Ishikawa (cell line): Measurements from ENCODE around the gene FADS1.

ENCODE experiments used
- EGR1 ChIP-seq: IDR thresholded peaks from 2 replicates; pipeline ENCODE4 v1.6.1; 2012
- YY1 ChIP-seq: IDR thresholded peaks from 2 replicates; pipeline ENCODE4 v1.6.1; 2012; ENCODE audit warnings: low read depth
- ZBTB7A ChIP-seq: IDR thresholded peaks from 2 replicates; pipeline ENCODE4 v1.6.1; 2012; ENCODE audit warnings: low read depth
- TF ChIP-seq, protein P1 (sequence below): IDR thresholded peaks from 2 replicates; pipeline ENCODE4 v1.6.1; 2012; ENCODE audit warnings: low read depth, mild to moderate bottlenecking
- TF ChIP-seq, protein P2 (sequence below): IDR thresholded peaks from 2 replicates; pipeline ENCODE4 v1.6.1; 2012

DNA sequence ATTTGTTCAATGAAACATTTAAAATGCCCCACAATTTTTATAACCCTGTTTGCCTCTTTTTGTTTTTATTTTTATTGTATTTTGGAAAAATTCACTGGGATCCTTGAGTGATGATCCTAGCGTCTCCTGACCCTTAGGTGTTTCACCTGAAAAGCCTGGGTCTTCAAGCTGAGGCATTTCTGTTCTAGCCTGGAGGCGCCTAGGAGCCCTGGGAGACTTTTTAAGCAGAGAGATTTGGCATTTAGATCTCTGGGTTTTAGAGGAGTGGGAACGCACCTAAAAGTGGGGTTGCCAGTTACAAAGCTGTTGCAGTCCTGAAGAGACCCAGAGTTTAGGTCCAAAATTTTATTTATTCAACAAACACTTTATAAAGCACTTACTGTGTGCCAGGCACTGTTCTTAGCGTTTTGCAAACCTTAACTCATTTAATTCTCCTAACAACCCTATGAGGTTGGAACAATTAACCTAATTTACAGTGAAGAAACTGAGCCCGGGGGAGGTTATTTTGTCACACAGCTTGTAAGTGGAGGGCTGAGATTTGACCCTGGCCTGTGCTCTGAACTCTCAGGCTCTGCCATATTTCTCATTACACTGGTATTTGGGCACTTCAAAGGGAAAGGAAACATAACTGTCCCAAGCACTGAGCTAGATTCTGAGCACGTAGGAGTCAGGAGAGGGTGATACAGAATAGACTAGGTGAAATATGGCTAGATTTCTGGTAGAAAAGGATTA lies 834 bp upstream of the FADS1 start:
- TF ChIP-seq, protein P1, sequence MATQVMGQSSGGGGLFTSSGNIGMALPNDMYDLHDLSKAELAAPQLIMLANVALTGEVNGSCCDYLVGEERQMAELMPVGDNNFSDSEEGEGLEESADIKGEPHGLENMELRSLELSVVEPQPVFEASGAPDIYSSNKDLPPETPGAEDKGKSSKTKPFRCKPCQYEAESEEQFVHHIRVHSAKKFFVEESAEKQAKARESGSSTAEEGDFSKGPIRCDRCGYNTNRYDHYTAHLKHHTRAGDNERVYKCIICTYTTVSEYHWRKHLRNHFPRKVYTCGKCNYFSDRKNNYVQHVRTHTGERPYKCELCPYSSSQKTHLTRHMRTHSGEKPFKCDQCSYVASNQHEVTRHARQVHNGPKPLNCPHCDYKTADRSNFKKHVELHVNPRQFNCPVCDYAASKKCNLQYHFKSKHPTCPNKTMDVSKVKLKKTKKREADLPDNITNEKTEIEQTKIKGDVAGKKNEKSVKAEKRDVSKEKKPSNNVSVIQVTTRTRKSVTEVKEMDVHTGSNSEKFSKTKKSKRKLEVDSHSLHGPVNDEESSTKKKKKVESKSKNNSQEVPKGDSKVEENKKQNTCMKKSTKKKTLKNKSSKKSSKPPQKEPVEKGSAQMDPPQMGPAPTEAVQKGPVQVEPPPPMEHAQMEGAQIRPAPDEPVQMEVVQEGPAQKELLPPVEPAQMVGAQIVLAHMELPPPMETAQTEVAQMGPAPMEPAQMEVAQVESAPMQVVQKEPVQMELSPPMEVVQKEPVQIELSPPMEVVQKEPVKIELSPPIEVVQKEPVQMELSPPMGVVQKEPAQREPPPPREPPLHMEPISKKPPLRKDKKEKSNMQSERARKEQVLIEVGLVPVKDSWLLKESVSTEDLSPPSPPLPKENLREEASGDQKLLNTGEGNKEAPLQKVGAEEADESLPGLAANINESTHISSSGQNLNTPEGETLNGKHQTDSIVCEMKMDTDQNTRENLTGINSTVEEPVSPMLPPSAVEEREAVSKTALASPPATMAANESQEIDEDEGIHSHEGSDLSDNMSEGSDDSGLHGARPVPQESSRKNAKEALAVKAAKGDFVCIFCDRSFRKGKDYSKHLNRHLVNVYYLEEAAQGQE = no peak
- TF ChIP-seq EGR1 = no peak
- TF ChIP-seq ZBTB7A = no peak
- TF ChIP-seq, protein P2, sequence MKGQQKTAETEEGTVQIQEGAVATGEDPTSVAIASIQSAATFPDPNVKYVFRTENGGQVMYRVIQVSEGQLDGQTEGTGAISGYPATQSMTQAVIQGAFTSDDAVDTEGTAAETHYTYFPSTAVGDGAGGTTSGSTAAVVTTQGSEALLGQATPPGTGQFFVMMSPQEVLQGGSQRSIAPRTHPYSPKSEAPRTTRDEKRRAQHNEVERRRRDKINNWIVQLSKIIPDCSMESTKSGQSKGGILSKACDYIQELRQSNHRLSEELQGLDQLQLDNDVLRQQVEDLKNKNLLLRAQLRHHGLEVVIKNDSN = no peak
- no peak for TF ChIP-seq YY1
